GM19372 (cell line): ENCODE measurements around the gene PEMT.
"Not testable (repeated sequence)": the region's sequence is repeated elsewhere in the genome, so short reads cannot be mapped to it uniquely, and the experiment has no call there.

ENCODE experiments used
- ATAC-seq: cut with Tn5 transposase; IDR thresholded peaks from one replicate; pipeline ENCODE4 v1.9.1; 2021; ENCODE audit warnings: mild to moderate bottlenecking, low read depth, moderate library complexity; ENCODE audit not compliant: unreplicated experiment

PEMT gene

DNA sequence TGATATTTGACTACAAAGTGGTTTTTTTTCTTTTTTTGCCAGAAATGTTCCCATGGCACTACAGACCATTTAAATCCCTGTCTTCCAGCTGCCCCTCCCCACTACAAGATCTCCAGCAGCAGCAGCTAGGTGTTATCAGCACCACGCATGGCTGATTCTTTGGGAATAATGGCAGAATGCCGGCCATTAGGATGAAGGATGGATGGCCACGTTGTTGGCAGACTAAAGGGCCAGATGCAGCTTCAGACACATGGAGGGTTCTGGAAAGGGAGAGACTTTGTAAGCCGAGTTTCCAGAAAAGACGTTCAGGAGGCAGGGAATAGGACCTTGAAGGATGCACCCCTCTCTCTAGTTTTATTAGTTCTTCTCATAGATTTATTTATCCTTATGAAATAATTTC lies 125.0 kb downstream of the PEMT start:
- ATAC-seq: no peak

DNA sequence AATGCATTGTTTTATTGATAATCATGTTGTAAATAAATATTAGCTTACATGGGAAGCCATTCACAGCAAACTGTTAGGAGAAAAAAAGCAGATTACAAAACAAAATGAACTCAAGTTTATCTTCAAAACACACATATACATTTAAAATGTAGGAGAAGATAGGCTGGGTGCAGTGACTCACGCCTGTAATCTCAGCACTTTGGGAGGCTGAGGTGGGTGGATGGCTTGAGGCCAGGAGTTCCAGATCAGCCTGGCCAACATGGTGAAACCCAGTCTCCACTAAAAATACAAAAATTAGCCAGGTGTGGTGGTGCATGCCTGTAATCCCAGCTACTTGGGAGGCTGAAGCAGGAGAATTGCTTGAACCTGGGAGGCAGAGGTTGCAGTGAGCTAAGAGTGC lies 125.6 kb downstream of the PEMT start:
- not testable (repeated sequence) for ATAC-seq

DNA sequence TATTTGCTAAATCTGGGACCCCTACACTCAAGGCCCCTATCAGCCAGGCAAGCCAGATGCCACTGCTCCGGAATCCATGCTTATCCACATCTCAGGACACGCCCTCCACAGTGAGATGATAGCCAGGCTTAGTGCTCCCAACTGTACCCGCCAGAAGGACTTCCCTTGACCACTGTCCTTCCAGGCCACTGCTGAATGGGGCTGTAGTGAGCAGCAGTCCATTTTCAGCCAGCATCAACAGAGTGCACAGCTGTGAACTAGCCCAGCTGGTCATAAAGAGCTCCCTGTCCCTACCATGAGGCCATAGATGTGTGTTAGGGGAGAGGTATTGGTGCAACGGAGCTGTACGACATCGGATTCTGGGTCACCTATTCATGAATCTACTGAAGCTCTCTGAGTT lies 127.7 kb downstream of the PEMT start:
- no peak for ATAC-seq

DNA sequence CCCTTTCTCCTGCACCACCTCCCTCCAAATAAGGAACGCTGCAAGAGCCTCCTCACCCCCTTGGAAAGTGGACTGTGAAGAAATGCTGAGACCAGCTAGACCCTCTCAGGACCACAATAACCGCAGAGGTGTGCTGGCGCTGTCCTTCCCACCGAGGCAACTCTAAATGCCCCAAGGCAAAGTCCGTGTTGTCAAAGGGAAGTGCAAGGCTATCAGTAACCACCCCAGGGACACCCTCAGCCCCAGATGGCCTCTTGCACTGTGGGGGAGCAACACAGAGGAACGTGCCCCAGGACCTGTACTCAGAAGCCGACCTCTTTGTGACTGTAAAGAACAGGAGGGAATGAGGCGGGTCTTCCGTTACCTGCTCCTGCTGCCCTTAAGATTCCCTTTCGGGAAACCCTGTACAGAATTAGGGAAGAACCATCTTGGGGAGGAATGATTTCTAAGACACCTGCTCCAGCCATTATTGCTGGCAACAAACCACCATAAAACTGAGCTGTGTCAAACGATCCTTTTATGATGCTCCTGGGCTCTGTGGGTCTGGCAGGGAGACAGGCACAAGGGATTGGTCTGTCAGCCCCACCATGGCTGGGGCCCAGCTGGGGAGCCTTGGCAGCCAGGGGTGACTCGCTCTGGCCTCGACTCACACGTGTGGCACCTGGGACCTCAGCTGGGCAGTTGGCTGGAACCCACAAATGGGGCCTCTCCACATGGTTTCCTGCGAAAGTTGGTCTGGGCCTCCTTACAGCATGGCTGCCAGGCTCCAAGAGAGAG lies 129.3 kb downstream of the PEMT start:
- no peak for ATAC-seq

- ATAC-seq: no peak
These were observed 131.5 kb downstream of the PEMT start for GRCh38 chr17:17460038-17460437.

DNA sequence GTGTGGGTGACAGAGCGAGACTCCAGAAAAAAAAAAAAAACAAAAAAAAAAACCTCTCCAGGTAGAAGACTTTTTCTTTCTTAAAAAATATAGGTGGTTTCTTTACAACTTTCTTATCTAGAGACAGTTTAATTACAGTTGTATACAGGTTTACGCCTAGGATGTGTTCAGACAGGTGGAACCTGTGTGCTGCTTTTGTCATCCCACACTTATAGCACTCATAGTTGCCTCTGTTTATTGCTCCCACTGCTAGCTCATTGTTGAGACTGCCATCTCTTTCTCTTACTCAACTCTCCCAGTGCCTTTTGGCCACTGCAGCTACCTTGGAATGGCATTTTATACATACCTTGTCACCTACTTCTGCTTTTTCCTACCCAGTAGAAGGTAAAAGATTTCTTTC lies 133.8 kb downstream of the PEMT start:
- ATAC-seq: no peak

DNA sequence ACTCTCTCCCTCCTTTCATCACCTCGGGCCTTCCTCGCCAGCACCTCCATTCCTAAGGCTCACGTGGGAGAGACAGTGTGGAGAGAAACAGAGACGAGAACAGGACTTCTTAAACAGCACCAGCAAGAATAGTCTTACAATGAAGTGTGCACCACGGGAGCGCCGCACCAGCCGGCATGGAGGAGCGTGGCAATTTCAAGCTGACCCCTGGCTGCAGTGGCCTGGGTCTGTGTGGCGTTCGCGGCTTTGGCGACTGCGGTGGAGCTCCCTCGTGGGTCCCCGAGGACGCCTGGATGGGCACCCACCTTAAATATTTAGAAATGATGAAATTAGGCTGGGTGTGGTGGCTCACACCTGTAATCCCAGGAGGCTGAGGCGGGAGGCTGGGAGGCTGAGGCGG lies 135.3 kb downstream of the PEMT start:
- no peak for ATAC-seq
